ENCODE measurements around the gene LRP3.
"Not testable (repeated sequence)": the region's sequence is repeated elsewhere in the genome, so short reads cannot be mapped to it uniquely, and the experiment has no call there.

The LRP3 gene

DNA sequence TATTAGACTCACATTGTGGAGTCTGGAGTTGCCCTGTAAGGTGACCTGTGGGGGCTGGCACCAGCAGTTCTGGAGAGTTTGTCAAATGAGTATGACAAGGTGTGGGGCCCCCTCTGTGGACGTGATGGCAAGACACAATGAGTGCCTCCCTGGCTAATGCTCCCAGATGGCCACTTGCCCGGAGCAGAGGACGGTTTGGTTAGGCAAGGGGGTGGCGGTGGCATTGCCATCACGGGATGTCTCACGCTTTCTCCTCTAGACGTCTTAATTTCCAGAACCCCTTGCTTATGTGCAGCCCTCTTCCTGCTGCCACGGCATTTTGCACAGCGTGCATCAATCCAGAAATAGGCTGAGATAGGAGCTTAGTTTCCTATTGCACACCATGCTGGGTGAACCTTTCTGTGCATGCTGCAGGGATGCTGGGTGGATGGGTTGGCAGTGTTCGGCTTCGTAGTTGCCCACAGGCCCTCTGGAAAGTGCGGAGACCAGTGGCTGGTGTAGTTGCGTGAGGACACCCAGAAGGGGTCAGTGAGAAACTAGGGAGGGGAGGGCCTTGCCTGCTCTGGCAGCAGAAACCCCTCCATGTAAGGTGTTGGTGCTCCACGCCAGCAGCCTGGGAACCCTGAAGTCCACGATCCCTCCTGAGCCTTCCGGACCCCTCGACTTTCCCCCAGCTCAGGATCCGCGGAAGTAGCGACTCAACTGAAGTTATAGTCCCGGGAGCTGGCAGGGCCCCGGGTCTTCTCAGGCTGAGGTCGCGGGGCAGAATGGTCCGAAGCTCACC, 18.1 kb upstream of the LRP3 start:
- DNase-seq (ENCODE audit: low read depth in 2 of 2) = peak in 1 of 2 donors; percentile 11

DNA sequence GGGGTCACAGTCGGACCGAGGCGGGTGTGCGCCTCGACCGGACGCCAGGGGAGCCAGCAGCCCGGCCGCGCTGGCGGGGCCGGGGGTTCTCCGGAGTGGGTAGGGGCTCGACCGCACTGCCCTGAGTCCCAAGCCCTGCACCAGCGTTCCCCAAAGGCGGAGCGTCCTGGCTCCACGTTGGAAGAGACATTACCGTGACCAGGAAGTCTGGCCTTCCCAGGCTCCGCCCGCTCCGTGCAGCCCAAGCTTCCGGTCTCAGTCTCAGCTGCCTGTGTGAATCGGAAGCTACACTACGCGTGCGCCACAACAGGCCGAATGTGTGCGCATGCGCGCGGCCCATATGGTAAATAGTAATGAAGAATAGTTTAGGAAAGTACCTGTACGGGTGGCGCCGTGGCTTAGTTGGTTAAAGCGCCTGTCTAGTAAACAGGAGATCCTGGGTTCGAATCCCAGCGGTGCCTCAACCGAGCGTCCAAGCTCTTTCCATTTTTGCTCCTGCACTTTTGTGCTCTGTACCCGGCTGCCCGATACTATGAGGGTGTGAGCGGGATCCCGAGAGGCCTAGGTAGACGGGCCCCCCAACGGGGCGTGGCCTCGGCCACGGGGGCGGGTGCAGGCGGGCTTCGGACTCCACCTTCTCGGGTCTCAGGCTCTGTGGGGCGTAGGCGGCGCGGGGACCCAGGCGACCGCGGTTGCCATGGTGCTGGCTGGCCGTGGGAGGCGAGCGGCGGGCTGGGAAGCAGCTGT, 17.3 kb upstream of the LRP3 start:
- peak; percentile 93 to 95 for DNase-seq (ENCODE audit: low read depth in 2 of 2)

DNA sequence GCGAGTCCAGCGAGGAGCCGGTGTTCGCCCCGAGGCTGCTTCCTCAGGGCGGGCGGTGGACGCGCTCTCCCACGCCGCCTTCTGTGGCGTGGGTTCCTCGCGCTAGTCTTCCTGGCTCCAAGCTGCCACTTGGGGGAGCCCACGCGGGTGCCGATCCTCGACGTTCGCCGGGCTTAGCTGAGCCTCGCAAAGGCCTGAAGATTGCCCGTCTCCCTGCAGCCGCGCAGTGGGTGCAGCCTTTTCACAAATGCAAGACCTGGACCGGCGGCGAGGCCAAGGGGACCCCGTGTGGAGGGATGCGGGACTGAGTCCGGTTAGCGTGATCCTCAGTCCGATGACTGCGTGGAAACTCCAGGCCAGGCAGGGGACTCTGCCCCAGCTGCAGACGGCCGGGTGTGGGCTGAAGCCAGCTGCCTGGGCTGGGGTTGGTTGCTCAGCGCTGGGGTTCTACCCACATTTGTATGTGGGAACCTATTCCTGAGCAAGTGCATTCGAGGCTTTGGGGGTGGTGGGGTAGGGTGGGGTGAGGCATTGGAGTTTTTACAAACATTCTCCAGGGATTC, 16.6 kb upstream of the LRP3 start:
- DNase-seq (ENCODE audit: low read depth in 2 of 2) = no peak

DNA sequence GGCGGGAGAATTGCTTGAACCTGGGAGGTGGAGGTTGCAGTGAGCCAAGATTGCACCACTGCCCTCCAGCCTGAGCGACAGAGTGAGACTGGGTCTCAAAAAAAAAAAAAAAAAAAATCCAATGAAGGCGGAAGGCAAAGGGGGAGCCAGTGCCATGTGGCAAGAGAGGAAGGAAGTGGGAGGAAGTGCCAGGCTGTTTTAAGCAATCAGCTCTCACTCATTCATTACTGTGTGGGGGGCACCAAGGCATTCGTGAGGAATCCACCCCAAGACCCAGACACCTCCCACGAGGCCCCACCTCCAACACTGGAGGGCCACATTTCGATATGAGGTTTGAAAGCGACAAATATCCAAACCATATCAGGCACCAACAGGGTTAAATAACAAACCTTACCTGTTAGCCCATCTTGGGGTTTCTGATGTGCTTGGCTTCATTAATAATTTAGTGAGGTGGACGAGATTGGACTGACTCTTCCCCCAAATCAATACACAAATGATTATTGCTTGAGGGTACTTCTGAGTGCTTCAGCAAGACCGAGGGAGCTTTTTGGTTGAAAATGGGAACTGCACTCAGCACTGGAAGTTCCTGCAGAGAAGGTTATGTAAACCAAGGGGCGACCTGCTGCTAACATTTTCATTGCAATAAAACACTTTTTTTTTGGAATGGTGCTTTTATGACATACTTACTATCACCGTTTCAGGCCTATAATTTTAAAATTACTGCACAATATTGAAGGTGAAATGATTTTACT, 7.5 kb upstream of the LRP3 start:
- no peak for DNase-seq (ENCODE audit: low read depth in 2 of 2)

DNA sequence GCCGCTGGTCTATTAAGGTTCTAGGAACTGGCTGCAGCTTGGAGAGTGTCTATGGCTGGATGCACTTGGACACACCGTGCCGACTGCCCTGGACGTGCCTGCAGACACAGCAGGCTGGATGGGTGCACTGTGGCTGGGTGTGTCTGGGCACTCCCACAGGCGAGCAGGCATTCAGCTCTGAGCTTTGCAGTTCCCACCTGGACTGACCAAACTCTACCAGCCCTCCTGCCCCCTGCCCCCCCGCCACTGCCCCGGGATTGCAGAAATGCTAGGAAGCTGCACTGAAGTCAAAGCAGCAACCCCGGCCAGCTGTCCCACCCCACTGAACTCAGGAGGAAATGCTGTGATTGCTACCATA, 7.0 kb upstream of the LRP3 start:
- no peak for DNase-seq (ENCODE audit: low read depth in 2 of 2)

DNA sequence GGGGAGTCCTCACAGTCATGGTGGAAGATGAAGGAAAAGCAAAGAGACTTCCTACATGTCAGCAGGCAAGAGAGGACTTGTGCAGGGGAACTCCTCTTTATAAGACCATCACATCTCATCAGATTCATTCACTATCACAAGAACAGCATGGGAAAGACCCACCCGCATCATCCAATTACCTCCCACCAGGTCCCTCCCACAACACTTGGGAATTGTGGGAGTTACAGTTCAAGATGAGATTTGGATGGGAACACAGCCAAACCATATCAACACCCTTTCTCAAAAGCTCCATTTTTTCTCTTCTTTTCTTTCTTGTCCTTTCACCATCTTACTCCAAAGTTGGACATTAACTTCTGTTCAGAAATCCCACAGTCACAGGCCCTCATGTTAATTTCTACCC, 4.7 kb upstream of the LRP3 start:
- no peak for DNase-seq (ENCODE audit: low read depth in 2 of 2)

DNA sequence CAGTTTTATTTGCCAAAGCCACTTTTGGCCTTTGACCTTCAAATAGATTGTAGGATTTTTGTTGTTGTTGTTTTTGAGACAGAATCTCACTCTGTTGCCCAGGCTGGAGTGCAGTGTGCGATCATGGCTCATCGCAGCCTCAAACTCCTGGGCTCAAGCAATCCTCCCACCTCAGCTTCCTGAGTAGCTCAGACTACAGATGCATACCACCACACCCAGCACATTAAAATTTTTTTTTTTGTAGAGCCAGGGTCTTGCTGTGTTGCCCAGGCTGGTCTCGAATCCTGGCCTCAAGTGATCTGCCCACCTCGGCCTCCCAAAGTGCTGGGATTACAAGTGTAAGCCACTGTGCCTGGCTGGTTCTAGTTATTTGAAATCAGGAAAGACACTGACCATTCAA, 3.0 kb upstream of the LRP3 start:
- DNase-seq (ENCODE audit: low read depth in 2 of 2) = not testable (repeated sequence)

DNA sequence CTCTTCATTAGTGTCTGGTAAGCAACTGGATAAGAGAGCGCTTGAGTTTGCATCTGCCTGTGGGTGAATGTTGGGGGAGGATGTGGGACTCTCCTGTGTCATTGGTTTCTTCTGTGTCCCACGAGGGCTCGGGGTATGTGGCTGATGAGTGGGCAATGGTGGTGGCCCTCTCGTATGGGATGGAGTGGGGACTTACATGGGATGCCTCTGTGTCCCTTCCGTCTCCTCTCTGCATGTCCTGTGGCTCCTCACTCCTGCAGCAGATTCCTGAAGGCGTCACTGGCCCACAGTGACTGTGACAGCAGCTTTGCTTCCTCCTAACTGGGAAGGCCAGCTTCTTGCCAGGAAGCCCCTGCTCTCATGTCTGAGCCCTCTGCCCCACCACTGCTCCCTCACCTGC, 2.6 kb upstream of the LRP3 start:
- no peak for DNase-seq (ENCODE audit: low read depth in 2 of 2)

DNA sequence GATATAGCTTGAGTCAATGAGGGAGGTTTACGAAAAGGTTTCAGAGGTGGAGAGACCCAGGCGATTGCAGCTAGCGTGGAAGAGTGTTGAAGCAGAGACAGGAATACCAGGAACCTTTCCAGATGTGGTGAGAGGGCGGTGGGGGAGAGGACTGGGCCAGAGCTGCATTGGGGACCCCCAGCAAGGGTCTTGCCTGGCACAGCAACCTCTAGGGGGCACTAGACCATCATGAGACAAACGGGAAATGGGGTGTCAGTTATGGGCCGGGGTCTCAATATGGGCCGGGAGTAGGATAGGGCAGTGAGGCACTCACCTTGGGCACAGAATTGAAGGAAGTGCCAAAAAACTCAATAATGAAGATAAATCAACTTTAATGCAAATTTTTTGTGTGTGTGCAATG, 2.1 kb upstream of the LRP3 start:
- no peak for DNase-seq (ENCODE audit: low read depth in 2 of 2)

DNA sequence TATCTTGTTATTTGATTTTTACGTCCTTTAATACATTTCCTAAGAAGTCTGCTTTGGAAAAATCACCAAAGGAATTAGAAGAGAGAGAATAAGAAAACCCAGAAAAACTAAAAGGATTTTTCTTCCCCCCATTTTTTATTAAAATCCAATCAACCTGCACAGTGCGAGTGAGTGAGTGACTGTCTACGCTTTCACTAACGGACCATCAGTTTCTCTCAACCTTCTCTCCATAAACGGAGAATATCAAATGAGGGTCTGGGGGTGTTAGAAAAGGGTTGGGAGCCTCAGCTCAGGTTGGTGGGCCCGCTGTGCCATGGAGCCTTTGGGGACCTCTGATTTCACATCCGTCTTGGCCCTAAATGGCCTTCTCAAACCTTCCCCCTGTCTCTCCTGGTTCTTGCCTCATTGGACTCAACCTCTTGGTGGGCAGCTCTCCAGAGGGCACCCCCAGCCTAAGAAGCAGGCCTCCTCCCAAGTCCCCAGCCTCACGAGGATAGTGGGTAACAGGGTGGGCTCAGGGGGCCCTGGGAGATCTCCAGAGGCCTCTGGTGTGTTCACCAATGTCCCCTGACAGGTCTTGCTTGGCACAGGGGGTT, 763 bp upstream of the LRP3 start:
- DNase-seq (ENCODE audit: low read depth in 2 of 2) = no peak

DNA sequence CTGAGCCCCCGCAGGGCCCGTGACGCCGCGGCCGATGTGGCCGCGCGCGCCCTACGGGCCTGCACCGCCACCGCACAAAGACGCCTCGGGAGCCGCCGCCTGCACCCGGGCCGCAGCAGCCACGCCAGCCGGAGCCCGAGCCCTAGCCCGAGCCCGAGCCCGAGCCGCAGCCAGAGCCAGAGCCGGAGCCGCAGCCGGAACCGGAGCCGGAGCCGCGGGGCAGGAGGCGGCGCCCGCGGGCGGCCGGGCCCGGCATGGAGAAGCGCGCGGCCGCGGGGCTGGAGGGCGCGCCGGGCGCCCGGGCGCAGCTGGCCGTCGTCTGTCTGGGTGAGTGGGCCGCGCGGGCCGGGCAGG, 379 bp downstream of the LRP3 start:
- no peak for DNase-seq (ENCODE audit: low read depth in 2 of 2)

DNA sequence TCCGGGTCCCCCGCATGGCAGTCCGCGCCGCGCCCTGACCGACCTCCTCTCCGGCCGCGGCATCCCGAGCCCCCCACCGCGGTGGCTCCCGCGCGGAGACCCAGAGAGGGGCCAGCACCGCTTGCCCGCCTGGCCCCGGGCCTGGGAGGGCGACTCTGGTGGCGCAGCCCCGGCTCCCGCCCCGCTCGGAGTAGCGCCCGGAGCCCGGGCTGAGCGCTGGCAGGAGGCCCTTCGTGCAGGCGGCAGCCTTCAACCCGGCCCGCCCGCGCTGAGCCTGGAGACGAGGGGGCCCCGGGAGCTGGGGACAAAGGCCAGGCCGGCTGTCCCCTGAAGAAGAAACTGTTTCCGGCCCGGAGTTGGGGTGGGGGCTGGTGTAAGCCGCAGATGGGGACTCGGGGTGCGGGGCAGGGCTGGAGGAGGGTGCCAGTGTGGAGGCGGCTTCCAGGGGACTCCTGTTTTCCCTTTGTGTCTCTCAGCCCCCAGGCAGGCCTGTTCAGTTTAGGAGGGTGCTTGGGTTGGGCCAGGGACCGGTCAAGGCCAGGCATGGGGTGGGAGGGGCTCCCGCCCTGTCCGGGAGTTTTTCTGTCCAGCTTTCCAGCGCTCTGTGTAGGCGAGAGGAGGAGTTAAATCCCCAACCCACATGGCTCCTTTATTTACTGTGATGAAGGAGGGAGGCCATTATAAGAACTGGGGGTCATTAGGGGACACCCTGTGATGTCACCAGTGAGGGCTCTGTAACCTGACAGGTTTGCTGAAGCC, 935 bp downstream of the LRP3 start:
- no peak for DNase-seq (ENCODE audit: low read depth in 2 of 2)

DNA sequence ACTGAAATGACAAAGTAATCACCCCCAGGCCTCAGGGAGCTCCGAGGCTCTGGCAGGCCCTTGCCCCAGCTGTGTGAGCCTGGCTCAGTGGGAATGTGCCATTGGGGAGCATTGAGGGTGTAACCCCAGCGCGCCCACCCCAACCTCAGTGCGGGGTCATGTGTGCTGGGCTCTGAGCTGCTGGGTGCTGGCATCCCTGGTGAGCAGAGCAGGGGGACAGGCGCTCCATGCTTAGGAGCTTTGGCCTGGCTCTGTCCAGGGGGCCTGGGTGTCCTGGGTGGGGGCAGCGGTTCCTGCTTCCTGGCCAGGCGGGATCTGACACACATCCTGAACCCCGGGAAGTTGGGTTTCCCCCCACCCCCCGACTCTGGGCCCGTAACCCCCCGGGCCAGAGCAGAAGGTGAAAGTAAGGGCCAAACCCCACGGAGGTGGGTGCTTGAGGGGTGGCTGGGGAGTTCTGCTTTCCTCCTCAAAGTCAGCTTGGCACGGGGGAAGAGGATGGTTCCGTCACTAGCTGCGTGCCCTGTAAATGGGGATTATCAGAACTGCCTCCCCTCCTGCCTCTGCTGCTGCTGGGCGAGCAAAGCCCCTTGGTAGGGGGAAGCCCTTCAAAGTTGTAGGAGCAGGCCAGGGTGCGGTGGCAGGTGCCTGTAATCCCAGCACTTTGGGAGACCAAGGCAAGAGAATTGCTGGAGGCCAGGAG, 1.7 kb downstream of the LRP3 start:
- no peak for DNase-seq (ENCODE audit: low read depth in 2 of 2)

DNA sequence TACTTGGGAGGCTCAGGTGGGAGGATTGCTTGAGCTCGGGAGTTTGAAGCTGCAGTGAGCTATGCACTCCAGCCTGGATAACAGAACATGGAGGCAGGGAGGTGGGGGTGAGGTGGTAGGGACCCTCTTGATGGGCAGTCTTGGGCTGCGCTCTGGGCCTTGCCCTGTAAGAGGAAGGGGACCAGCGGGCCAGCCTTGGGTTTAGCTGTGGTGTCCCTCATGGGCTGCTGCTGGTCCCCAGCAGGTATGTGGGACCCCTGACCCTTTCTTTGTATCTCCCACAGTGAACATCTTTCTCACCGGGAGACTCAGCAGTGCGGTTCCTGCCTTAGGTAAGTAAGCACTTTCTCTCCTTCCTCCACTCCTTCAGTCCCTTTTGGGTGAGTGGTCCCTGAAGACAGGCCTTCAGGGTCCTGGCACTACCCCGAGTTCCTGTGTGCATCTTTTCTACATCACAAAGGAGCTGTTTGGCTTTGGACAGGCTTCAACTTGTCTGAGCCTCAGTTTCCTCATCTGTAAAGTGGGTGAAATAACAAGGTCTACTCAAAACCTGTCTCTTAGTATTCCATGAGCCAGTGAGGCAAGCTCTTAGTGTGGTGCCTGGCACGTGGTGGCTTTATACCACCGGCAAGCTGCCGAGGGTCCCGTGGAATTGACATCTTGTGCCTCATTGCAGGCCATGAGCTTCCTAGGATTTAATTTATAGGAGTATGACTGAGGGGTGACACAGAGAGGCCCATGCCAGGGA, 2.5 kb downstream of the LRP3 start:
- DNase-seq (ENCODE audit: low read depth in 2 of 2) = no peak

DNA sequence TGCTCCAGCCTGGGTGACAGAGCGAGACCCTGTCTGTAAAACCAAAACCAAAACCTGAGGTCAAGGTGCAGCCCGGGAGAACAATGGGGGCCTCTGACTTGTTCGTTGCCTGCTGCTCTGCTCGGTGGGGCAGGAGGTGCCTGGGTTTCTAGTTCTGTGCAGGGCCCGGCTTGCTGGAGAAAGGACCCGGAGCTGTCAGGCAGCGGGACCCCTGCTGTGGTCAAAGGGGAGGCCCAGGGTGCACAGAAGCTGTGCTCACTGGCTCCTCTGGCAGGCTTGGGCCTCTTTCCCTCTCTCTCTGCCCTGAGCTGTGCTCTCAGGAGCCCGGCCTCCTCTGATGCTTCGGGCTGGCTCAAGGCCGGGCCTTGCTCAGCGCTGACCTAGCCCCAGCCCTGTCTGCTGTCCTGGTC, 3.5 kb downstream of the LRP3 start:
- DNase-seq (ENCODE audit: low read depth in 2 of 2) = no peak

DNA sequence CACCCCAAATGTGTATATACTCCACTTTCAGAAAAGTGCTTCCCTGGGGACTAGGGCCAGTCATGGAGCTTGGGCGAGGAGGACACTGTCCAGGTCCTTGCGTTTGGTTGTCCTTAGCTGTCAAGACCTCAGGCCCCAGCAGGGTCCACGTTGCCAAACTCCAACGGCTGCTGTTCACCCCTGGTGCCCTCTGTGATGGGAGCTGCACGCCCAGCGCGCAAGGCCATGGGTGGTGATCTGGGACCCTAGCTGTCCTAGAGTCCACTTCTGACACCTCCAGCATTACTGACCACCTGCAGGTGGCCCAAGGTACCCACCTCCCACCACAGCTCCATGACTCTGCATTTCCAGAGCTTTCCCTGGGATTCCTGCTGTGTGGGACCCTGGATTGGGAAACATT, 4.0 kb downstream of the LRP3 start:
- DNase-seq (ENCODE audit: low read depth in 2 of 2) = no peak

DNA sequence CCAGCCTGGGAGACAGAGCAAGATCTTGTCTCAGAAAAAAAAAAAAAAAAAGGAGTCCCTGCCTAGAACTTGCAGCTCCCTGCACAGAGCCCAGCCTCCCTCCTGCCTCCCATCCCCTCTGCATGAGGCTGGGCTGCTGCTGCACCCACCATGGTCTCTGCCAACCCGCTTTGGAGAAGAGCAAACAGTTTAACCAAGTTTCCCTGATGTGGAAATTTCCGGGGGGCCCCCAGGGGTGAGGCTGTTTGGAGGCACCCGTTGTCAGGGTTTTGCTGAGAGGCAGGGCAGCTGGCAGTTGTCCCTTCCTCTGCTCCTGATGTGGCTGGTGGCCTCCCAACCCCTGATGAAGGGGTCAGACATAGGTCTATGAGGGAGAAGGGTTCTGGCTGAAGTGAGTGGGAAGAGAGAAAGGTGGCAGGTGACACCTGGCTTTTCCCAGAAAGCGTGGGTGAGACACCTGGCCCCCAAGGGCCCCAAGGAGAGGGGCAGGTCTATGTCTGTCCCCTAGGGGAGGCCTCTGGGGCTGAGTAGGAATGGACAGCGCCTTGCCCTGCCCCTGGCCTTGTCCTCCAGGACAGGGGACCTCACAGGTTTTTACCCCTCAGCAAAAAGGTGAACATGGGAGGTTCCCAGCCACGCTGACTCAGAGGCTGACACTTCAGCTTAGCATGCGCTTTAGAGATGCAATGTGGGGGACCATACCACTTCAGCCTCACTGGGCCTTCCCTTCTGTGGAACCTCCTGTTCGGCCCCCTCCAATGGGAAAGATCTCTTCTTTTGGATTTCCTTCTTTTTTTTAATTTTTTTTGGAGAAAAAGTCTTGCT, 5.5 kb downstream of the LRP3 start:
- no peak for DNase-seq (ENCODE audit: low read depth in 2 of 2)

DNA sequence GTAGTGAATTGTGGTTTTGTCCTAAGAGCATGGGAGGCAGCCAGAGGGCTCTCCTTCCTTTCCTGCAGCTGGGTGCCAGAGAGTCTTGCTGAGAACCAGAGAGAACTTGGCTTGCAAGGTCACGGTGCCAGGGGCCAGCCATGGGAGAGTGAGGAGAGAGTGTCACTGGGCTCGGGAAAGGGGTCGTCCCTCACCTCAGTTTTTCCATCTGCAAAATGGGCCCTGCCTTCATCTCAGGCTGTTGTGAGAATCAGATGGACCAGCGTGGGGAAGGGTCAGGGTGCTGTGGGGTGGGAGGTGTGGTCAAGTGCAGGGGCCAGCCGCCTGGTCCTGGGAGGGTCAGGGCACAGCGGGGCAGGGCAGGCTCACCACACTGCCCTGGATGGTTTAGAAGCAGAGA, 7.3 kb downstream of the LRP3 start:
- no peak for DNase-seq (ENCODE audit: low read depth in 2 of 2)

DNA sequence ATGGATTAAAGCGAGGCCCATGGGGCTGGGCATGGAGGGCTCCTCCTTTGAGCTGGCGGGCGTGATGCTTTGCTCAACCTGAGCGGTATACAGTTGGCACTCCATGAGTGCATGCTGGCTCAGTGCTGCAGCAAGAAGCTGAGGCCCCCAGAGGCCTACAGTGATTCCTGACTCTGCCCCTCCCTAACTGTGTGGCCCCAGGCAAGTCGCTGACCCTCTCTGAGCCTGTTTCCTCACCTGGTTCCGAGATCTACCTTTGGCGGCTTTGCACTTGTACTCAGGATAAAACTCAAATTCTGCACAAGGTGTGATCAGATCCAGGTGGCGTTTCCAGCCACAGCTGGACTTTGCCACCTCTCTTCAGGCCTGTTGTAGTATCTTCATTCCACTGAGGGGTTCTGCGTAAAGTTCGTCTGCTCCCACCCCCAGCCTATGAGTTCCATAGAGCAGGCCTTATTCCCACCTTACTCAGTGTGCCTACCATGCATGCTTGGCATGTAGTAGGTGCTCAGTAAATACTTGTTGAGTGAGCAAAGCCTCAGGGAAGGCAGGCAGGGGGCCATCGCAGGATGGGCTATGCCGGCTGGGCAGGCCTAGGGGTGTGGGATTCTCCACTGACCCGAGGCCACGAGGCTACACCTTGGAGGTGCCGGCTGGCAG, 7.9 kb downstream of the LRP3 start:
- no peak for DNase-seq (ENCODE audit: low read depth in 2 of 2)

All from activated CD8-positive, alpha-beta memory T cell treated with anti-CD3 and anti-CD28 coated beads for 4 hours (primary cell).